NK-92 (cell line): ENCODE measurements around the gene BRIP1.
"Not testable (repeated sequence)": the region's sequence is repeated elsewhere in the genome, so short reads cannot be mapped to it uniquely, and the experiment has no call there.

ENCODE experiments used
- DNase-seq: peaks from one replicate; lab custom pipeline; 2025; ENCODE audit not compliant: unreplicated experiment; lab: John Stamatoyannopoulos, UW

The BRIP1 gene

DNA sequence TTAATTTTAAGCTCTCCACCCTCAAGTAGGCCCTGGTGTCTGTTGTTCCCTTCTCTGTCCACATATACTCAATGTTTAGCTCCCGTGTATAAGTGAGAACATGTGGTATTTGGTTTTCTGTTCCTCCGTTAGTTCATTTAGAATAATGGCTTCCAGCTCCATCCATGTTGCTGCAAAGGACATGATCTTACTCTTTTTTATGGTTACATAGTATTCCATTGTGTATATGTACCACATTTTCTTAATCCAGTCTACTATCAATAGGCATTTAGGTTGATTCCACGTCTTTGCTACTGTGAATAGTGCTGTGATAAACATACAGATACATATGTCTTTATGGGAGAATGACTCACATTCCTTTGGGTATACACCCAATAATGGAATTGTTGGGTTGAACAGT lies 160.9 kb downstream of the BRIP1 start:
- no peak for DNase-seq

DNA sequence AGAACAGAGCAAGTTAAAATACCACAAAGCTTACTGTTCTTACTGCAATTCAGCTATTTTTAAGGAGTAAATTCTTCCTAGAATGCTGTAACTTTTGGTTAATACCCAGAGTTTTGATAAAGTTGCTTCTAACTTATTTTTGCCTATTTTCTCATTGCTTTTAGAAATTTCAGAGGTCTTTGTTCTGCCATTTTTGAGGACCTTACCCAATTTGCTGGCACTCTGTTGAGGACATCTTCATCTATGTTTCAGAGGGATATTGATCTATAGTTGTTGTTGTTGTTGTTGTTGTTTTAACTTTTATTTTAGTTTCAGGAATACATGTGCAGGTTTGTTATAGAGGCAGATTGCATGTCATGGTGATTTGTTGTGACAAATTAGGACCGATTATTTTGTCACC lies 161.3 kb downstream of the BRIP1 start:
- no peak for DNase-seq

DNA sequence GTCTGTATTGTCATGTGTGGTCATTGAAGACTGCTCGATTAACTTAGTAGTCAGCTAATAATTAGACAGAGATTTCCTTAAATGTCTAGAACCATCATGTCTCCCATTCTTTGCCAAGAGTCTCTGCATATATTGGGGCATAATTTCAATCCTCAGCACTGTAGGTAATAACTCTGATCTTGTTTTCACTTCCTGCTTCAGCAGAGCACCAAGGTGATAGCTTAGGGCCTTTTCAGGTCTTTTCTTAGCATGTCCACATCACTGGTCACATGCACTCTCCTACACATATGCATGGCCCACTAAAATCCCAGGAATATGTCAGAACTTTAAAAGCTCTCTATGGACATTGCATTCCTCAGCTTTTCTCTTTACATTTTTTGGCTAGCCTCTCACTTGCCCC lies 162.0 kb downstream of the BRIP1 start:
- no peak for DNase-seq

DNA sequence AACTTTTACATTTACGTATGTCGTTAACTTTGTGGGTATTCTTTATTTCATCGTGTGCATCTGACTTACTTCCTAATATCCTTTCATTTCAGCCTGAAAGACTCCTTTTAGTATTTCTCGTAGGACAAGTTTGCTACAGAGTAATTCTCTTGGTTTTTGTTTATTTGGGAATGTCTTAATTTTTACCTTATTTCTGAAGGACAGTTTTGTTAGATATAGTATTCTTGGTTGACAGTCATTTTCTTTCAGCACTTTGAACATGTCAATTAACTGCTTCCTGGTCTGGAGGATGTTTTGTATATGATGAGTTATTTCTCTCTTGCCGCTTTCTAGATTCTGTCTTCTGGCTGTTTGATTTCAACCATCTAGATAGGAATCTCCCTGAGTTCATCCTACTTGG lies 163.1 kb downstream of the BRIP1 start:
- no peak for DNase-seq

DNA sequence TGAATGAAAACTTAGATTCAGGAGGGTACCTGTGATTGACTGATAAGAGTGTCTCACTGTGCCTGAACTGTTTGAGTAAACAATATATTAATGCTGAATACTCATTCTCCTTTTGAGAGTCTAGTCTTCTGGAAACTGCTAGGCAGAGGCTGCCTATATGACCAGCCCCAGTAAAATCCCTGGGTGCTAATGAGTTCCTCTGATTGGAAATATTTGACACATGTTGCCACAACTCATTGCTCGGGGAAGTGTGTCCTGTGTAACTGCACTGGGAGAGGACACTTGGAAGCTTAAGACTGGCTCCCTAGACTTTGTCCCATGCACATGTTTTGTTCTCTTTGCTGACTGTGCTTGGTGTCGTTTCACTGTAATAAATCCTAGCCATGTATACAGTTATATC lies 163.6 kb downstream of the BRIP1 start:
- no peak for DNase-seq

DNA sequence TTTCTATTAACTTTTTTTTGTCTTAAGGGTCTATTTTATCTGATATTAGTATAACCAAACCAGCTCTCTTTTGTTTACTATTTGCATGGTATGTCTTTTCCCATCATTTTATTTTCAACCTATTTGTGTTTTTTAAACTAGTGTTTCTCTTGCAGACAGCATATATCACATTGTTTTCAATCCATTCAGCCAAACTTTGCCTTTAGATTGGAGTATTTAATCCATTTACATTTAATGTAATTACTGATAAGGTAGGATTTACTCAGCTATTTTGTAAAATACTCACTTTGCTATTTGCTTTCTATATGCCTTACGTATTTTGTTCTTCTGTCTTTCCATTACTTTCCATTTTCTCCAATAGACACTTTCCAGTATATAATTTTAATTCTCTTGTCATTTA lies 164.3 kb downstream of the BRIP1 start:
- no peak for DNase-seq

DNA sequence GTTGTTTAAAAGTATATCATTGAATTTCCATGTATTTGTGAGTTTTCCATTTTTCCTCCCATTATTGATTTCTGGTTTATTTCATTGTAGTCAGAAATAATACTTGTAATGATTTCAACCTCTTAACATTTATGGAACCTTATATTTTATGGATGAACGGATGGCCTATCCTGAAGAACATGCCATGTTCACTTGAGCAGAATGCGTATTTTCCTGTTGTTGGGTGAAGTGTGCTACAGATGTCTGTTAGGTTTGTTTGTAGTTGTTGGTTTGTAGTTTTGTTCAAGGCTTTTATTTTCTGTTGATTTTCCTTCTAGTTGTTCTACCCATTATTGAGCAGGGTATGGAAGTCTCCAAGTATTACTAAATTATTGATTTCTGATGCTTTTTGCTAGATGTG lies 165.1 kb downstream of the BRIP1 start:
- no peak for DNase-seq

DNA sequence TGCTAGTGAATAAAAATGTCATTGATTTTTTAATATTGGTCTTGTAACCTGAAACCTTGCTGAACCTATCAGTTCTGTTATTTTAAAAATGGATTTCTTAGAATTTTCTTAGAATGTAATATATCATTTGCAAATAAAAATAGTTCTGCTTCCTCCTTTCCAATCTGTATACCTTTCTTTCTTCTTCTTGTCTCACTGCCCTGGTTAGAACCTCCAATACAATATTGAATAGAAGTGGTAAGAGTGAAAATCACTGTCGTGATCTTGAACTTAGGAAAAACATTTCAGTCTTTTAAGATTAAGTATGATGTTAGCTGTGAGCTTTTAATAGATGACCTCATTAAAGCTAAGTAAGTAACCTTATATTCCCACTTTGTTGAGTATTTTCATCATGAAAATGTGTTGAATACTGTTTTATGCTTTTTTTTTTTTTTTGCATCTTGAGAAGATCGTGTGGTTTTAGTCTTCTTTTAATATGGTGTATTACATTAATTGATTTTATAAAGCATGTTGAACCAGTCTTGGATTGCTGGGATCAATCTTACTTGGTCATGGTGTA lies 167.5 kb downstream of the BRIP1 start:
- no peak for DNase-seq

DNA sequence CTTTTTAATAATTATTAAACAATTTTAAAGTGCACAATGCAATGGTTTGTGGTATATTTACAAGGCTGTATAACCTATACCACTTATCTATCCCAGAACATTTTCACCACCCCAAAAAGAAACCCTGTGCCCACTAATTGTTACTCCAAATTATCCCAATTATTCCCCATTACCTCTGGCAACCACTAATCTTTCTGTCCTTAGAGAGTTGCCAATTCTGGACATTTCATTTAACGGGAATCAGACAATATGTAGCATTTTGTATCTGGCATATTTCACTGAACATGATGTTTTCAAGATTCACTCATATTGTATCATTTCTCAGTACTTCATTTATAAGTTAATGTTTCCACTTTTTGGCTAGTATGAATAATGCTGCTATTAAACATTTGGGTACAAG lies 169.2 kb downstream of the BRIP1 start:
- DNase-seq, result no peak

DNA sequence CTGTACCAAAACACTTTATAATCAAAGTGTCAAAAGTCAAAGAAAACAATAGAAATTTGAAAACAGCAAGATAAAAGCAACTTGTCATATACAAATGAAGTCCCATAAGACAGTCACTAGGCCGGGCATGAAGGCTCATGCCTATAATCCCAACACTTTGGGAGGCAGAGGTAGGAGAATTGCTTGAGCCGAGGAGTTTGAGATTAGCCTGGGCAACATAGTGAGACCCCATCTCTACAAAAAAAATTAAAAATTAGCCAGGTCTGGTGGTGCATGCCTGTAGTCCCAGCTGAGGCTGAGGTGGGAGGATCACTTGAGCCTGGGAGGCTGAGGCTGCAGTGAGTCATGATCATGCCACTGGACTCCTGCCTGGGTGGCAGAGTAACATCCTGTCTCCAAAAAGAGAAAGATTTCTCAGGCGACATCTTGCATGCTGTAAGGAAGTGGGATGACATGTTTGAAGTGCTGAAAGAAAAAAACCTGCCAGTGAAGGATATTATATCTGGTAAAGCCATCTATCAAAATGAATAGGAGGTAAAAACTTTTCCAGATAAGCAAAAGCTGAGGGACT lies 173.6 kb downstream of the BRIP1 start:
- no peak for DNase-seq

DNA sequence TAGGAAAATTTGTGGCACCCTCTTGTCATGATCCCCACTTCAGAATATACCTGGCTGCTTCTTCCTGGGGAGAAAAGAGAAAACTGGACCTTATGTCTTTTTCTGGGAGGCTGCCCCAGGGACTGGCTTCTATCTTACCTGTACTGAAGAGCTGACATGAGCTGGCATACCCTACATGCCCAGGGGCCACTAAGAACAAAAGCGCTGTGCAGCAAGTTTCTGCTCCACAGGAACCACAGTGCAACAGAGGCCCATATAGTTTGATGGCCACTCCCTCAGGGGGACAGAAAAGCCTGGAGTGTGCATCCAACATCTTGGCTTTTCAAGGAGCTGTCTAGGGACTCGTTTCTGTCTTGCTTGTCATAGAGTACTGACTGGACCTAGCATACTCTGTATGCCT lies 175.6 kb downstream of the BRIP1 start:
- no peak for DNase-seq

DNA sequence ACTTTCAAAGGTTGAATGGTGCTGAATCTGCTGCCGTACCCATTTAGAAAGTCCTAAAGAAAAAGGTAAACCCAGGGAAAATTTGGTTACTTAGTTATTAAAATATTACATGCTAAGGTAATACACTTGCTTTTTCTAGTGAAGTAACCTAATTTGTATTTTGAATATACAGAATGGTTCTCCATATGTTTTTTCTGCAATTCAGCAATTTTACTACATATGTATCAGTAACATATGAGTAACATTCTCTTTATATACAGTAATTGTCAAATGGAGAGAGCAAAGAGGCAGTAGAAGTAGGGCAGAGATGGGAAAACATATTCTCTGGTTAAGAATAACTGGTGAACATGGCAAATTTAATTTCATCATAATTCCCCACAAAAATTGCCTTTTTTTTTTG lies 177.2 kb downstream of the BRIP1 start:
- DNase-seq, result no peak

DNA sequence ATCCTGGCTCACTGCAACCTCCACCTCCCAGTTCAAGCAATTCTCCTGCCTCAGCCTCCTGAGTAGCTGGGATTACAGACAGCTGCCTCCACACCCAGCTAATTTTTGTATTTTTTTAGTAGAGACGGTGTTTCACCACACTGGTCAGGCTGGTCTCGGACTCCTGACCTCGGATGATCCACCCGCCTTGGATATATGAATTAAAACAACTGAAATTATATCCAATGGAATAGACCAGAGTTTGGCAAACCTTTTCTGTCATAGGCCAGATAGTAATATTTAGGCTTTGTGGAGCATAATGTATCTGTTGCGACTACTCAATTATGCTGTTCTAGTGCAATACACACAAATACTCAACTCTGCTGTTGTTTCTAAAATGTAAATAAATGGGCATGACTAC lies 178.5 kb downstream of the BRIP1 start:
- DNase-seq, result no peak

DNA sequence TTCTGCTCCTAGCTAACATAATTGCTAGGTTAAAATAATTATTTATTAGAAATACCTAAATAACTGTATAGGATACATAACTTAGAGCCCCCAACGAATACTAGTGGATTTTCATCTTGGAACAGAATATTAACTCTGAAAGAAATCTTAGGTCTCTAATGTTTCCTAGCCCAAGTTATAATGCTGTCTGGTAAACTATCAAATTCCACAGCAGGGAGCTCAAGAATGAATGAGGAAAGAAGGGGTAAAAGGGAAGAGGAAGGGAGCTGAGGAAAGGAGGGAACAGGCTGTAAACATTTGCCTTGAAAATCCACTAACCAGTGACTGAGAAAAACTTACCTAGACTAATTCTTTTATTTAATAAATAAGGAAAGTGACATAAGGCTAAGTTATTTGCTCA lies 179.2 kb downstream of the BRIP1 start:
- no peak for DNase-seq

DNA sequence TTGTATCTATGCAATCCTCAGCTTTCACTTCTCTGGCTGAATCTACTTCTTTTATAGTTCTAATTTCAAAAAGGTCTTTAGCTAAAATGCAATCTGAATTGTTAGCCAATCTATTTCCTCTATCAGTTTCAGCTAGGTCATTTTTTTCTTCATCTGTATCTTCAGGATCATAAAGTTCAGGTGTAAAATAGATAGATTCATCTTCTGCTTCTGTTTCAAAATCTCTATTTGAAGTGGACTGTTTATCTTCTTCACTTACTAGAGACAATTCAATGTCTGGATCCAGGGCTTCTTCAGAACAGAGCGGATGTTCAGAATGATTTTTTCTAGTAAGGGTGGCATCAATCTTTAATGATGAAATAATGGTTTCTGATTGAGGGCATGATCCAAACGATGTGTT lies 179.9 kb downstream of the BRIP1 start:
- no peak for DNase-seq

DNA sequence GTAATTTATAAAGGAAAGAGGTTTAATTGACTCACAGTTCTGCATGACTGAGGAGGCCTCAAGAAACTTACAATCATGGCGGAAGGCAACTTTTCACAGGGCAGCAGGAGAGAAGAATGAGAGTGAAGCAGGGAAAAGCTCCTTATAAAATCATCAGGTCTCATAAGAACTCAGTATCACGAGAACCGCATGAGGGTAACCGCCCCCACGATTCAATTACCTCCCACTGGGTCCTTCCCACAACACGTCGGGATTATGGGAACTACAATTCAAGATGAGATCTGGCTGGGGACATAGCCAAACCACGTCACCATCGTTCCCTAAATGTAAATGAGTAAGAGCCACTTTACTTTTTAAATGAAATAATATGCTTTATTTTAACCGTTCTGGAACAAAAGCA lies 182.4 kb downstream of the BRIP1 start:
- no peak for DNase-seq

DNA sequence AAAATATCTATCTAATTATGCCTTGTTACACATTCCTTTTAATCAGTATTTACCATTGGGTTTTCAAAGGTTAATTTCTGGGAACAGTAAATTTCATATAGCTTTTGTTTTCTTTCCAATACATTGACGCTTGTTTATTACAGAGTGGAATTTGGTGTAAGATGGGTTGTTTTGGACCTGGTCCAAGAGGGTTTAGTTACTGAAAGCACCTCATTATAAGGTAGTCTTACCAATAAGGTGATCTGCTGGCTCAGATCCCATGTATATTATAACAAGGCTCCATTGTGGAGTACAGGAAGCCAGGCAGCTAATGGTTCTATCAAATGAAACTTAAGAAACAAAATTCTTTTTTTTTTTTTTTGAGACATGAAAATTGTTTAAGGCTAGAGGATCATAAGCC lies 185.0 kb downstream of the BRIP1 start:
- no peak for DNase-seq

DNA sequence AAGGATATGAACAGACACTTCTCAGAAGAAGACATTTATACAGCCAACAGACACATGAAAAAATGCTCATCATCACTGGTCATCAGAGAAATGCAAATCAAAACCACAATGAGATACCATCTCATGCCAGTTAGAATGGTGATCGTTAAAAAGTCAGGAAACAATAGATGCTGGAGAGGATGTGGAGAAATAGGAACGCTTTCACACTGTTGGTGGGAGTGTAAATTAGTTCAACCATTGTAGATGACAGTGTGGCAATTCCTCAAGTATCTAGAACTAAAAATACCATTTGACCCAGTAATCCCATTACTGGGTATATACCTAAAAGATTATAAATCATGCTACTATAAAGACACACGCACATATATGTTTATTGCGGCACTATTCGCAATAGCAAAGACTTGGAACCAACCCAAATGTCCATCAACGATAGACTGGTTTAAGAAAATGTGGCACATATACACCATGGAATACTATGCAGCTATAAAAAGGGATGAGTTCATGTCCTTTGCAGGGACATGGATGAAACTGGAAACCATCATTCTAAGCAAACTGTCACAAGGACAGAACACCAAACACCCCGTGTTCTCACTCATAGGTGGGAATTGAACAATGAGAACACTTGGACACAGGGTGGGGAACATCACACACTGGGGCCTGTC lies 186.0 kb downstream of the BRIP1 start:
- DNase-seq, result not testable (repeated sequence)

DNA sequence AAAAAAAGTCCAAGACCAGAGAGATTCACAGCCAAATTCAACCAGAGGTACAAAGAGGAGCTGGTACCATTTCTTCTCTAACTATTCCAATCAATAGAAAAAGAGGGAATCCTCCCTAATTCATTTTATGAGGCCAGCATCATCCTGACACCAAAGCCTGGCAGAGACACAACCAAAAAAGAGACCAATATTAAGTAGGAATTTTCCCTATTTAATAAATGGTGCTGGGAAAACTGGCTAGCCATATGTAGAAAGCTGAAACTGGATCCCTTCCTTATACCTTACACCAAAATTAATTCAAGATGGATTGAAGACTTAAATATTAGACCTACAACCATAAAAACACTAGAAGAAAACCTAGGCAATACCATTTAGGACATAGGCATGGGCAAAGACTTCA lies 186.8 kb downstream of the BRIP1 start:
- DNase-seq, result not testable (repeated sequence)

DNA sequence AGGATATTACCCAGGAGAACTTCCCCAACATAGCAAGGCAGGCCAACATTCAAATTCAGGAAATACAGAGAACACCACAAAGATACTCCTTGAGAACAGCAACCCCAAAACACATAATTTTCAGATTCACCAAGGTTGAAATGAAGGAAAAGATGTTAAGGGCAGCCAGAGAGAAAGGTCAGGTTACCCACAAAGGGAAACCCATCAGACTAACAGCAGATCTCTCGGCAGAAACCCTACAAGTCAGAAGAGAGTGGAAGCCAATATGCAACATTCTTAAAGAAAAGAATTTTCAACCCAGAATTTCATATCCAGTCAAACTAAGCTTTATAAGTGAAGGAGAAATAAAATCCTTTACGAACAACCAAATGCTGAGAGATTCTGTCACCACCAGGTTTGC lies 188.7 kb downstream of the BRIP1 start:
- not testable (repeated sequence) for DNase-seq

DNA sequence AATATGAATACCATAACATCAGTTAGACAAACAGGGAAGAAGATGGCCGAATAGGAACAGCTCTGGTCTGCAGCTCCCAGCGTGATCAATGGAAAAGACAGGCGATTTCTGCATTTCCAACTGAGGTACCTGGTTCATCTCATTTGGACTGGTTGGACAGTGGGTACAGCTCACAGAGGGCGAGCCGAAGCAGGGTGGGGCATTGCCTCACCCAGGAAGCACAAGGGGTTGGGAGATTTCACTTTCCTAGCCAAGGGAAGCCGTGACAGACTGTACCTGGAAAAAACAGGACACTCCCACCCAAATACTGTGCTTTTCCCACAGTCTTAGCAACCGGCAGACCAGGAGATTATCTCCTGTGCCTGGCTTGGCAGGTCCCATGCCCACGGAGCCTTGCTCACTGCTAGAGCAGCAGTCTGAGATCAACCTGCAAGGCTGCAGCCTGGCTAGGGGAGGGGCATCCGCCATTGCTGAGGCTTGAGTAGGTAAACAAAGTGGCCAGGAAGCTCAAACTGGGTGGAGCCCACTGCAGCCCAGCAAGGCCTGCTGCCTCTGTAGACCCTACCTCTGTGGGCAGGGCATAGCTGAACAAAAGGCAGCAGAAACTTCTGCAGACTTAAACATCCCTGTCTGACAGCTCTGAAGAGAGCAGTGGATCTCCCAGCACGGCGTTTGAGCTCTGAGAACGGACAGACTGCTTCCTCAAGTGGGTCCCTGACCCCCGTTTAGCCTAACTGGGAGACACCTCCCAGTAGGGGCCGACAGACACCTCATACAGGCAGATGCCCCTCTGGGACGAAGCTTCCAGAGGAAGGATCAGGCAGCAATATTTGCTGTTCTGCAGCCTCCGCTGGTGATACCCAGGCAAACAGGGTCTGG lies 190.1 kb downstream of the BRIP1 start:
- not testable (repeated sequence) for DNase-seq

DNA sequence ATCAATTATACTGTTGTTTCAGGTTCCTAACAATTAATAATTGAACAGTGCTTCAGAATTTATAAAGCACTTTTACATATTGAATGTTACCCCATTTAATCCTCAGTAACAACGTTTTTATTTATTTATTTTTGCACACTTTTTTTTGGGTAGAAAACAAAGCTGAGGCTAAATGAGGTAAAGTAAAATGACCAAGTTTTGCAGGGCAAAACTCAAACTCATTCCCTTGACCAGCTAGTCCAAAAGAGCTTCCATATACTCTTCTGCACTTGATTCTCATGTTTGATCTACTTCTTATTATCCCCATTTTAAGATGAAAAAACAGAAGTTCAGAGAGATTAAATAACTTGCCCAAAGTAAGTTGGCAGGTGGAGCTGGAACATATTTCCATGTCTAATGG lies 191.2 kb downstream of the BRIP1 start:
- no peak for DNase-seq
